Activated CD8-positive, alpha-beta T cell treated with anti-CD3 and anti-CD28 coated beads, Interleukin-2, amount 10 ng/mL, durations not matched to agents 7 days and 5 days (primary cell): ENCODE data around the gene CHRNA3. TPM values are rescaled to one million over a fixed set of nuclear protein-coding genes. Genes with fewer than 3 reads are reported as not detected.
A peak's percentile ranks its signal among the peaks of the same experiment; 100 is the strongest.

Experiments used
- ATAC-seq: fragments of 150-1000 bp; cut with Tn5 transposase; one replicate; pipeline ENCODE4 v1.10.0; 2021; ENCODE audit warnings: moderate library complexity
- CTCF ChIA-PET: fragments of 350-600 bp; sonication (Branson Sonifier 250); formaldehyde crosslinking; loops from one replicate; lab custom pipeline; 2021; ENCODE audit warnings: antibody characterized with exemption; lab: Charles Lee
- POLR2A ChIA-PET: fragments of 350-600 bp; sonication (Branson Sonifier 250); formaldehyde crosslinking; loops from one replicate; lab custom pipeline; 2021; ENCODE audit warnings: antibody characterized with exemption; lab: Charles Lee
- DNase-seq: peaks from one replicate; pipeline ENCODE4 v3.0.0-alpha.2; 2020
- H3K27ac Mint-ChIP-seq: one replicate; pipeline ENCODE4 v1.8.0; 2021; ENCODE audit warnings: mild to moderate bottlenecking, mixed read lengths
- H3K27me3 Mint-ChIP-seq: one replicate; pipeline ENCODE4 v1.8.0; 2021; ENCODE audit warnings: low read depth, mixed read lengths
- H3K36me3 Mint-ChIP-seq: one replicate; pipeline ENCODE4 v1.8.0; 2021; ENCODE audit warnings: low read depth, mixed read lengths
- H3K4me1 Mint-ChIP-seq: one replicate; pipeline ENCODE4 v1.8.0; 2021; ENCODE audit warnings: low read depth, mixed read lengths
- H3K4me3 Mint-ChIP-seq: one replicate; pipeline ENCODE4 v1.8.0; 2021; ENCODE audit warnings: mild to moderate bottlenecking, mixed read lengths
- H3K9me3 Mint-ChIP-seq: one replicate; pipeline ENCODE4 v1.8.0; 2022; ENCODE audit warnings: mixed read lengths; ENCODE audit not compliant: insufficient read depth
- total RNA-seq, 2 experiments: library from RNA; stranded (reverse); gene quantifications; one replicate each; pipeline ENCODE4 v1.2.3, GENCODE V29; 2021

CHRNA3 gene
- total RNA-seq, 2 experiments from 2014 or later: not detected

DNA sequence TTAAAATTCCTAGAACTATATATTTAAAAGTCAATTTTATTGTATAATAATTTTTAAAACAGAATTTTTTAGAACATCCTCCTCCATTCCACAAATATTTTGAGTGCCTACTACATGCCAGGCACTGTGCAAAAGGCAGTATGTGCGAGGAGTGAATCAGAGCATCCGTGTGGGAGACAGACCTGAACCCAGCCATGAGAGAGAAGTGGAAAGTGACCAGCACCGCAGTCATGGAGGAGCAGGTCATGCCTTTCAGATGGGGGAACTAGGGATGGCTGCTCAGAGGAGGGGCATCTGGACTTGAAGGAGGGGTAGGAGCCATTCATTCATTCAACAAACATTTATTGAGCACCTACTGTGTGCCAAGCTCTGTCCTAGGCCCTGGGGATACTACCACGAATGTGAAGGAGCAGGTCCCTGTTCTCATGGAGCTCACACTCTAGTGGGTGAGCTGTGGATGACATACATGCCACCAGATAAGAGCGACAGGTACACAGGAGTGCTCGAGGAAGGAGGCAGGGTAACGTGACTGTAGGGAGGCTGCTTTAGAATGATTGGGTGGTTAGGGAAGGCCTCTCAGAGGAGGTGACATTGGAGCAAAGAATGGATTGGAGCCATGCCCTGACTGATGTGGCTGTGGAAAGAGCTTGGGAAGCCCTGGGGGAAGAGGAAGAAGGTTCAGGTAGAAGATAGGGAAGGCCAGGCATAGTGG lies 3.1 kb upstream of the CHRNA3 start:
- no peak for DNase-seq
- ChIA-PET POLR2A (interaction anchor here (0.7 kb wide), 1 partner anchor 699 kb away, joined by 4 read pairs; no protein-coding TSS in a partner anchor), CTCF (no interaction called here)
- Mint-ChIP-seq H3K27ac (no peak overlapping the region), H3K4me3 (no peak overlapping the region), H3K27me3 (peaks cover 39% of the 10 kb centered on the region), H3K9me3 (no peaks in the 10 kb centered on the region), H3K36me3 (no peaks in the 10 kb centered on the region), H3K4me1 (peaks cover 18% of the 10 kb centered on the region)
- ATAC-seq: no peak

DNA sequence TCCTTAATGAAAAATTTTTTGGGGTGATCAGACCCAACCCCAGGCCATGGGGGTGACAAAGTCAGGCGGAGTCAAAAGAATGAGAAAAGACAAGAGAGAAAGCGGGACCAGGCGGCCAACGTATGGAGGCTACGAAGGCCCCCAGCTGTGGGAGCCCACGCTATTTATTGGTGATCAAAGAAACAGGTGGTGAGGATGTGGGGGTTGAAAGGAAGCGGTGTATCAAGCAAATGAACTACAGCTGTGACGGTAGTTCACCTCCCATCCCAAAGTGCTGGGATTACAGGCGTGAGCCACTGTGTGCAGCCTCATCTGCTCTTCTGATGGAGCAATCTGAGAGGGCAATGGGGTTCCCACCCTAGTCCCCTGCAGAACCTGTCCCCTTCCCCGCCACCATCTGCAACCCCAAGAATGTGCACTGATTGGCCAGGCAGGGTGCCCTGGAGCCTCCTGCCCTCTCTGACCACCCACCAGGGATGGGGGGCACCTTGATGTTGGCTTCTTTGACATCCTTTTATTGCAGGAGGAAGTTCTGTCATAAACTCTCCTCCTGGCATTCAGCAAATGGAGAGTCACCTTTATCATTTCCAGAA lies 1.1 kb upstream of the CHRNA3 start:
- ChIA-PET CTCF (interaction anchor here (1.0 to 1.4 kb wide), 2 partner anchors 88 to 129 kb away, joined by 3 to 4 read pairs; no protein-coding TSS in a partner anchor), POLR2A (no interaction called here)
- Mint-ChIP-seq H3K27ac (no peak overlapping the region), H3K27me3 (peaks cover 45% of the 10 kb centered on the region), H3K4me1 (peaks cover 22% of the 10 kb centered on the region), H3K4me3 (no peak overlapping the region), H3K9me3 (no peaks in the 10 kb centered on the region), H3K36me3 (no peaks in the 10 kb centered on the region)
- DNase-seq (no peak), ATAC-seq (no peak)

- ATAC-seq (peak; percentile 13), DNase-seq (no peak)
- ChIA-PET POLR2A (no interaction called here), CTCF (interaction anchor here (4.7 kb wide), 1 partner anchor 89 kb away, joined by 46 read pairs; no protein-coding TSS in a partner anchor)
- peaks cover 22% of the 10 kb centered on the region for H3K4me1 Mint-ChIP-seq
- no peak overlapping the region for H3K27ac Mint-ChIP-seq
- no peaks in the 10 kb centered on the region for H3K36me3 Mint-ChIP-seq
- peaks cover 43% of the 10 kb centered on the region for H3K27me3 Mint-ChIP-seq
- no peak overlapping the region for H3K4me3 Mint-ChIP-seq
- H3K9me3 Mint-ChIP-seq: no peaks in the 10 kb centered on the region
Observed at GRCh38 chr15:78620021-78620526, 722 bp downstream of the CHRNA3 start.

DNA sequence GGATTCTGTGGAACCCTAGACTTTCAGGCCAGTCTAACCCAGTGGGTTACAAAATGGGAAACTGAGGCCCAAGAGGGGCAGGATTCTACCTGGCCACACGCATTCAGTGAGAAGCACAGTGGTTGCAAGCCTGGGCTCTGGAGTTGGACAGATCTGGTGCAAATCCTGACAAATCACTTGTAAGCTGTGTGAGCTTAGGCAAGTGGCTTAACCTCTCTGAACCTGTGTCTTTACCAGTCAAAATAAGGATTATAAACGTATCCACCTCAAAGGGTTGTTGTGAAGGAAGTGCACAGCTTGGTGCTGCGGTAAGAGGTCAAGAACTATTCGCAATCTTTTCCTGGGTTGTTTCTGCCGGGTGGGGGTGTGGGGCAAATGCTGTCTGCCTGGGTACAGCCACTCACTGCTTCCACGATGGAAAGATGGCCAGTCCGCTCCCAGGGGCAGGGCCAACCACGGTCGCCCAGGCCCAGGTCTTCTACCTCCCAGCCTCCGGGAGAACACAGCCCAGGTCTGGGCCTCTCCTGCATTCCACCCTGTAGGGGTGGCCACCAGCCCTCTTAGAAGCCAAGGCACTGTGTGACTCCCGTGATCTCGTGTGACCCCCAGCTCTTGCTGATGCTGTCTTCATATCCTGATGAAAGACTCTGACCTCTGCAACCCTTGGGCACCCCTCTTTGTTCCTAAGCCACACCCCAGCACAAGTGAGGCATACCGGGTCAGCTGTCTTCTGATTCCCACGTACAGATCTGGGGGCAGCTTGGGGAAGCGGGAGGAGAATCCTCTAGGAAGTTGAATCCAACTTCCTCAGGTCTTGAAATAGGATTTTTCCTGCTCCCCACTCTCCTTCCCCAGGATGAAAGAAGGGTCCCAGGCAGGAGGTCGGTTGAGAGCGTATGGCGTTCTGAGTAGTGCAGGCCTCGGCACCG lies 1.5 kb downstream of the CHRNA3 start:
- peaks cover 42% of the 10 kb centered on the region for H3K27me3 Mint-ChIP-seq
- H3K4me1 Mint-ChIP-seq: peaks cover 22% of the 10 kb centered on the region
- POLR2A ChIA-PET: no interaction called here
- no peaks in the 10 kb centered on the region for H3K9me3 Mint-ChIP-seq
- CTCF ChIA-PET: interaction anchor here (0.9 to 4.7 kb wide), 9 partner anchors 11 to 132 kb away, joined by 3 to 46 read pairs (median 4); no protein-coding TSS in a partner anchor
- no peak overlapping the region for H3K4me3 Mint-ChIP-seq
- DNase-seq (no peak), ATAC-seq (no peak)
- no peaks in the 10 kb centered on the region for H3K36me3 Mint-ChIP-seq
- H3K27ac Mint-ChIP-seq: no peak overlapping the region

DNA sequence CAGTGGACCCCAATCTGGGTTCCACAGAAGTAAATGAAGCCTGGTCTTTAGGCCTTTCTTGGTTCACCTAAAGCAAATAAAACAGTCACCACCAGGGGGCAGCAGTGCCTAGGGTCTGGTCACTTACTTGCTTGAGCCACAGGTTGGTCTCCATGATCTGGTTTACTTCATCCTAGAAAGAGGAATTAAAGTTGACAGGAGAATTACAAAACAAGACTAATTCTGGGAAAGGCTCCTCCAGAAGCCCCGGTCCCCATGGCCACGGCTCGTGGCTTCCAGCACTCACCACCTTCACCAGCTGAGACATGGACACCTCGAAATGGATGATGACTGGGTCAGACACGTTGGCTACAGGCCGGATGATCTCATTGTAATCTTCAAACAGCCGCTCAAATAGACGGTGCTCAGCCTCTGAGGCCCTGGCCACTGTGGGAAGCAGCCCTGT lies 2.3 kb downstream of the CHRNA3 start:
- Mint-ChIP-seq H3K4me1 (peaks cover 22% of the 10 kb centered on the region), H3K4me3 (no peak overlapping the region), H3K27ac (no peak overlapping the region), H3K36me3 (no peaks in the 10 kb centered on the region), H3K9me3 (no peaks in the 10 kb centered on the region), H3K27me3 (peaks cover 39% of the 10 kb centered on the region)
- CTCF ChIA-PET: interaction anchor here (1.0 to 4.7 kb wide), 8 partner anchors 12 to 133 kb away, joined by 3 to 46 read pairs (median 4); no protein-coding TSS in a partner anchor
- peak; percentile 54 for ATAC-seq
- POLR2A ChIA-PET: no interaction called here
- DNase-seq: peak; percentile 89

GRCh38 chr15:78618064-78618463 lies 2.7 kb downstream of the CHRNA3 start:
- Mint-ChIP-seq H3K4me3 (no peak overlapping the region), H3K4me1 (peaks cover 22% of the 10 kb centered on the region), H3K27me3 (peaks cover 39% of the 10 kb centered on the region), H3K9me3 (no peaks in the 10 kb centered on the region), H3K27ac (no peak overlapping the region), H3K36me3 (no peaks in the 10 kb centered on the region)
- no peak for DNase-seq
- ChIA-PET CTCF (interaction anchor here (1.3 to 4.7 kb wide), 5 partner anchors 12 to 133 kb away, joined by 3 to 46 read pairs (median 4); no protein-coding TSS in a partner anchor), POLR2A (no interaction called here)
- ATAC-seq: no peak

- no peaks in the 10 kb centered on the region for H3K36me3 Mint-ChIP-seq
- H3K9me3 Mint-ChIP-seq: no peaks in the 10 kb centered on the region
- peaks cover 34% of the 10 kb centered on the region for H3K27me3 Mint-ChIP-seq
- peaks cover 22% of the 10 kb centered on the region for H3K4me1 Mint-ChIP-seq
- no peak overlapping the region for H3K4me3 Mint-ChIP-seq
- H3K27ac Mint-ChIP-seq: no peak overlapping the region
- DNase-seq (no peak), ATAC-seq (no peak)
- ChIA-PET POLR2A (no interaction called here), CTCF (interaction anchor here (4.7 kb wide), 1 partner anchor 91 kb away, joined by 46 read pairs; no protein-coding TSS in a partner anchor)
Observed at GRCh38 chr15:78617516-78617915, 3.3 kb downstream of the CHRNA3 start.

DNA sequence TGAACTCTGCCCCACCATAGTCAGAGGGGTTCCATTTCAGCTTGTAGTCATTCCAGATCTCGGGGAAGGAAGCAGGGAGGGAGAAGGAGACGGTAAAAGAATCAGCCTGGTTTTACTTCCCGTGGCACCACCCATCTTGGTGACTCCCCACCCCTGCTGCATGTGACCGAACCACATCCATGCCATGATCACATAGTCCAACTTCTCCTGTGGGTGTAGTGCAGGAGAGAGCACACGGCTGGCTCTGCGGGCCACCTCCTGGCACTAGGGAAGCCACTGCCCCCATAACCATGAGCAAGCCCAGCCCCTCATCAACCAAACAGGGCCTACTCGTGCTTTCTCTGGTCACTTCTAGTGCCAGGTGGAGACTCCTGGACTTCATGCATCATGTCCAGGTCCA lies 3.7 kb downstream of the CHRNA3 start:
- ATAC-seq (no peak), DNase-seq (no peak)
- Mint-ChIP-seq H3K4me3 (no peak overlapping the region), H3K27me3 (peaks cover 30% of the 10 kb centered on the region), H3K27ac (no peak overlapping the region), H3K36me3 (no peaks in the 10 kb centered on the region), H3K4me1 (peaks cover 21% of the 10 kb centered on the region), H3K9me3 (no peaks in the 10 kb centered on the region)
- POLR2A ChIA-PET: no interaction called here
- CTCF ChIA-PET: interaction anchor here (4.7 kb wide), 1 partner anchor 92 kb away, joined by 46 read pairs; no protein-coding TSS in a partner anchor

DNA sequence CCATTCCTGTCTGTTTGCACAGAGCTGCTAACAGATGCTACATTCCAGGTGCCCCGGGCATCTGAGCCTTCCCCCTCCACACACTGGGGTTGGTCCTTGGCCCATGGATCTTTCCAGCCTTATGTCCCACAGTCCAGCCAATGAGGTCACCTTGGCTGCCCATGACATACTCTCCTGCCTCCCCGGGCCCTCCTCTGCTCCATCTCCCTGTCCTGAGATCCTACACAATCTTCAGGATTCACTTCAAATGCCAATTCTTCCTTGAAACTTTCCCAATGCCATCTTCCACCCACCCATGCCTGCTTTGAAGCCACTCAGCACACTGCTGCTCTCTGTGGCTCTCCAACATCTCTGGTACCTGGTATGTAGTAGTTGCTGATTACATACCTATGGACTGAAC lies 4.3 kb downstream of the CHRNA3 start:
- peaks cover 25% of the 10 kb centered on the region for H3K27me3 Mint-ChIP-seq
- no peaks in the 10 kb centered on the region for H3K36me3 Mint-ChIP-seq
- no peak overlapping the region for H3K27ac Mint-ChIP-seq
- H3K9me3 Mint-ChIP-seq: no peaks in the 10 kb centered on the region
- no peak overlapping the region for H3K4me3 Mint-ChIP-seq
- peaks cover 15% of the 10 kb centered on the region for H3K4me1 Mint-ChIP-seq
- DNase-seq (no peak), ATAC-seq (no peak)
- ChIA-PET POLR2A (interaction anchor here (1.0 kb wide), 1 partner anchor 179 kb away, joined by 4 read pairs; the partner anchor contains the start of gene IREB2), CTCF (interaction anchor here (1.0 to 4.7 kb wide), 2 partner anchors 92 to 135 kb away, joined by 3 to 46 read pairs; no protein-coding TSS in a partner anchor)

DNA sequence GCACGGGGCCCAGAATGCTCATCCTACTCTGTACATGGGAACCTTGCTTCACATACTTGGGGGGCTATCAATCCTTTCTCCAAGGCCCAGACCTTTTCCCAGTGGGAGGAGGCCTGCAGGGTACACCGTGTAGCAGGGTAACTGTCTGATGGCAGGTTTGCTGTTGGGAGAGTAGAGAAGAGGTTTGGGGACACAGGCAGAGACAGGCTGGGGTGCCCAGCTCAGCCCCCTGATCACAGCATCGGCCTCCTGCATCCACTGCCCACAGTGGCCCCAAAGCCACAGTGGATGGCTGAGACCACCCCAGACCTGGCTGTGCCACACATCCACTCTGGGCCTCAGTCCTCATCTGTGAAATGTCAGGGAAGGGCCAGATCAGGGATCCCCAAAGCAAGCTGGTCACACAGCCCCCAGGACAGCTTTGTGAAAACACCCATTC lies 5.6 kb downstream of the CHRNA3 start:
- Mint-ChIP-seq H3K27me3 (peaks cover 20% of the 10 kb centered on the region), H3K36me3 (no peaks in the 10 kb centered on the region), H3K27ac (no peak overlapping the region), H3K4me1 (peaks cover 12% of the 10 kb centered on the region), H3K9me3 (no peaks in the 10 kb centered on the region), H3K4me3 (no peak overlapping the region)
- DNase-seq: no peak
- ChIA-PET CTCF (interaction anchor here (0.6 to 1.5 kb wide), 2 partner anchors 124 to 125 kb away, joined by 3 read pairs; no protein-coding TSS in a partner anchor), POLR2A (interaction anchor here (1.0 kb wide), 1 partner anchor 177 kb away, joined by 4 read pairs; the partner anchor contains the start of gene IREB2)
- no peak for ATAC-seq

GRCh38 chr15:78614021-78614420 lies 6.8 kb downstream of the CHRNA3 start:
- H3K36me3 Mint-ChIP-seq: no peaks in the 10 kb centered on the region
- peaks cover 4% of the 10 kb centered on the region for H3K4me1 Mint-ChIP-seq
- H3K27me3 Mint-ChIP-seq: peaks cover 14% of the 10 kb centered on the region
- no peaks in the 10 kb centered on the region for H3K9me3 Mint-ChIP-seq
- ATAC-seq (no peak), DNase-seq (no peak)
- H3K27ac Mint-ChIP-seq: no peak overlapping the region
- ChIA-PET CTCF (interaction anchor here (0.8 to 1.5 kb wide), 3 partner anchors 96 to 137 kb away, joined by 3 to 7 read pairs (median 3); no protein-coding TSS in a partner anchor), POLR2A (no interaction called here)
- H3K4me3 Mint-ChIP-seq: no peak overlapping the region
